Right lung (tissue), 5 donors: ENCODE measurements around the gene KCNK6. TPM values are rescaled to one million over a fixed set of nuclear protein-coding genes. Genes with fewer than 3 reads are reported as not detected.
"Not testable (repeated sequence)": the region's sequence is repeated elsewhere in the genome, so short reads cannot be mapped to it uniquely, and the experiment has no call there.

Experiments used
- DNase-seq, 2 donors: peaks; one replicate each; pipeline ENCODE4 v3.0.0-alpha.2; 2013
- polyA plus RNA-seq, 5 donors: library from polyadenylated mRNA; unstranded; fragments of 120-200 nt; gene quantifications; one replicate each; pipeline versions ENCODE4 v1.2.1 to v1.2.3, GENCODE V29; 2013; ENCODE audit warnings: inconsistent platforms in 1 of 5, low replicate concordance in 1 of 5; ENCODE audit not compliant: insufficient read length in 5 of 5, insufficient read depth in 1 of 5

The KCNK6 gene
- polyA plus RNA-seq, 5 donors, result 3.9 to 5.8 (median 4.3) TPM

- peak in 1 of 2 donors; percentile 64 for DNase-seq
Observed at GRCh38 chr19:38321646-38322196, 2.1 kb downstream of the KCNK6 start.

- no peak for DNase-seq
Observed at GRCh38 chr19:38323291-38323690, 3.6 kb downstream of the KCNK6 start.

- no peak for DNase-seq
Observed at GRCh38 chr19:38324431-38324830, 4.8 kb downstream of the KCNK6 start.

GRCh38 chr19:38326591-38326990, 6.9 kb downstream of the KCNK6 start:
- no peak for DNase-seq

GRCh38 chr19:38329651-38330050, 10.0 kb downstream of the KCNK6 start:
- no peak for DNase-seq

- DNase-seq, result no peak
Observed at GRCh38 chr19:38331728-38332127, 12.1 kb downstream of the KCNK6 start.

GRCh38 chr19:38333245-38333644, 13.6 kb downstream of the KCNK6 start:
- DNase-seq, result no peak

GRCh38 chr19:38335949-38336637, 16.4 kb downstream of the KCNK6 start:
- DNase-seq, result peak; percentile 91 to 92

GRCh38 chr19:38336638-38337359, 17.2 kb downstream of the KCNK6 start:
- peak; percentile 85 to 88 for DNase-seq

GRCh38 chr19:38337360-38337653, 17.7 kb downstream of the KCNK6 start:
- DNase-seq, result no peak

GRCh38 chr19:38339011-38339410, 19.4 kb downstream of the KCNK6 start:
- not testable (repeated sequence) for DNase-seq

- no peak for DNase-seq
Observed at GRCh38 chr19:38340927-38341326, 21.3 kb downstream of the KCNK6 start.

- no peak for DNase-seq
Observed at GRCh38 chr19:38346837-38347236, 27.2 kb downstream of the KCNK6 start.

GRCh38 chr19:38350883-38351282, 31.2 kb downstream of the KCNK6 start:
- no peak for DNase-seq

GRCh38 chr19:38351865-38352395, 32.3 kb downstream of the KCNK6 start:
- no peak for DNase-seq

- DNase-seq, result no peak
Observed at GRCh38 chr19:38352611-38353010, 33.0 kb downstream of the KCNK6 start.

GRCh38 chr19:38355728-38356725, 36.4 kb downstream of the KCNK6 start:
- no peak for DNase-seq

- no peak for DNase-seq
Observed at GRCh38 chr19:38358071-38358470, 38.4 kb downstream of the KCNK6 start.

- DNase-seq, result no peak
Observed at GRCh38 chr19:38359242-38360021, 39.8 kb downstream of the KCNK6 start.

GRCh38 chr19:38360351-38360750, 40.7 kb downstream of the KCNK6 start:
- DNase-seq, result no peak
